BLaER1 treated with 17β-estradiol and CSF1 and Interleukin-3, amounts not matched to agents 10 nM and 100 nM (cell line): ENCODE measurements around the gene ASIC1.

Source experiments
- H3K27ac ChIP-seq, 11 experiments: shearing (Covaris generic); formaldehyde crosslinking; 2 replicates each; pipeline ENCODE4 v1.8.1; 2022
- H3K27me3 ChIP-seq, 11 experiments: shearing (Covaris generic); formaldehyde crosslinking; 2 replicates each; pipeline ENCODE4 v1.8.1; 2022
- H3K36me3 ChIP-seq, 11 experiments: shearing (Covaris generic); formaldehyde crosslinking; 2 replicates each; pipeline ENCODE4 v1.8.1; 2022
- H3K4me1 ChIP-seq, 10 experiments: shearing (Covaris generic); formaldehyde crosslinking; 2 replicates each; pipeline ENCODE4 v1.8.1; 2022
- H3K4me2 ChIP-seq, 11 experiments: shearing (Covaris generic); formaldehyde crosslinking; 2 replicates each; pipeline ENCODE4 v1.8.1; 2022
- H3K4me3 ChIP-seq, 10 experiments: shearing (Covaris generic); formaldehyde crosslinking; 2 replicates each; pipeline ENCODE4 v1.8.1; 2022
- H3K9ac ChIP-seq, 11 experiments: shearing (Covaris generic); formaldehyde crosslinking; 2 replicates each; pipeline ENCODE4 v1.8.1; 2022
- H3K9me3 ChIP-seq, 11 experiments: shearing (Covaris generic); formaldehyde crosslinking; replicated peaks in 1 of 11; 2 replicates each; pipeline ENCODE4 v1.8.1; 2022
- H4K20me1 ChIP-seq, 11 experiments: shearing (Covaris generic); formaldehyde crosslinking; 2 replicates each; pipeline ENCODE4 v1.8.1; 2022
- Cebpa-rat ChIP-seq, 11 experiments: shearing (Covaris generic); IDR thresholded peaks; 2 replicates each; pipeline ENCODE4 v1.8.1; 2022

ASIC1 gene

DNA sequence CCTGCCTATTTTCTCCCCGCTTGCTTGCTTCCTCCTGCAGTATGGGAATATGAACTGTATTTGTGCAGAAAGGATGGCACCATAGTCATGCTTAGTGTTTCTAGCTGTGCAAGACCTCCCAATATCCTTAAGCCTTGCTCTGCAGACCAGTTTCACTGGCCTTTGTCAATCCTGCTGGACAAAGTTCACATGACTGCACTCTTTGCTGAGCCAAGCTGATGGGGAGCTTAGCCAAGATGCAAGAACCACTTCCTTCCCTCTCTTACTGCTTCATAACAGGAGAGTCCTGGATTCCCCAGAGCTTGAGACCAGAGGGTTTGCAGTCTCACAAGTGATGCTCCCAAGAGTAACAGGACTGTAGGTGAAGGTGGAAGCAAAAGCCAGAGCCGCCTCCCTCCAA, 3.8 kb downstream of the ASIC1 start:
- Histone ChIP-seq H3K4me3 (no peak overlapping the region), H3K9me3 (no peaks in the 10 kb centered on the region)

GRCh38 chr12:50061946-50062686, 4.7 kb downstream of the ASIC1 start:
- peaks cover under 1 to 18% (median 14%) of the 10 kb centered on the region in 11 experiments; a peak in 19 of 22 replicates for H3K27me3 ChIP-seq

More for the DNA sequence above, 3.8 kb downstream of the ASIC1 start:
- peak overlapping the region in 5 of 11 experiments; percentile 5 to 60 (median 27); a peak in 6 of 22 replicates for H3K4me2 ChIP-seq
- H3K9ac ChIP-seq: no peak overlapping the region
- H3K27me3 ChIP-seq: peaks cover 10 to 27% (median 24%) of the 10 kb centered on the region in 11 experiments
- peaks cover 32 to 57% (median 50%) of the 10 kb centered on the region in 10 experiments for H3K4me1 ChIP-seq
- H3K36me3 ChIP-seq: no peaks in the 10 kb centered on the region
- H4K20me1 ChIP-seq: peaks cover 0 to 27% (median 8%) of the 10 kb centered on the region in 11 experiments; a peak in 9 of 22 replicates
- TF ChIP-seq Cebpa-rat (IDR thresholded peaks at IDR 0.05): no peak
- no peak overlapping the region for H3K27ac ChIP-seq

GRCh38 chr12:50062728-50063460, 5.5 kb downstream of the ASIC1 start:
- H3K4me2 ChIP-seq: peak overlapping the region in 9 of 11 experiments; percentile 19 to 47 (median 36); a peak in 13 of 22 replicates
- peaks cover 0 to 10% (median 9%) of the 10 kb centered on the region in 11 experiments; a peak in 17 of 22 replicates for H3K27me3 ChIP-seq

More at GRCh38 chr12:50061946-50062686, 4.7 kb downstream of the ASIC1 start:
- Histone ChIP-seq H3K4me1 (peaks cover 26 to 58% (median 48%) of the 10 kb centered on the region in 10 experiments), H3K27ac (no peak overlapping the region), H3K4me3 (no peak overlapping the region), H3K9me3 (no peaks in the 10 kb centered on the region), H3K36me3 (no peaks in the 10 kb centered on the region), H3K9ac (no peak overlapping the region), H4K20me1 (peaks cover 0 to 18% (median 0%) of the 10 kb centered on the region in 11 experiments; a peak in 3 of 22 replicates), H3K4me2 (peak overlapping the region in 10 of 11 experiments; percentile 19 to 59 (median 36); a peak in 17 of 22 replicates)
- TF ChIP-seq Cebpa-rat (IDR thresholded peaks at IDR 0.05): no peak

GRCh38 chr12:50065726-50066310, 8.4 kb downstream of the ASIC1 start:
- TF ChIP-seq Cebpa-rat (IDR thresholded peaks at IDR 0.05): no peak
- H4K20me1 ChIP-seq: no peaks in the 10 kb centered on the region; a peak in 1 of 22 replicates
- no peak overlapping the region for H3K27ac ChIP-seq

More at GRCh38 chr12:50062728-50063460, 5.5 kb downstream of the ASIC1 start:
- no peak for TF ChIP-seq Cebpa-rat (IDR thresholded peaks at IDR 0.05)
- Histone ChIP-seq H3K4me3 (no peak overlapping the region), H4K20me1 (peaks cover 0 to 17% (median 0%) of the 10 kb centered on the region in 11 experiments; a peak in 2 of 22 replicates), H3K9me3 (no peaks in the 10 kb centered on the region), H3K36me3 (no peaks in the 10 kb centered on the region), H3K9ac (no peak overlapping the region), H3K27ac (no peak overlapping the region), H3K4me1 (peaks cover 25 to 61% (median 48%) of the 10 kb centered on the region in 10 experiments)

DNA sequence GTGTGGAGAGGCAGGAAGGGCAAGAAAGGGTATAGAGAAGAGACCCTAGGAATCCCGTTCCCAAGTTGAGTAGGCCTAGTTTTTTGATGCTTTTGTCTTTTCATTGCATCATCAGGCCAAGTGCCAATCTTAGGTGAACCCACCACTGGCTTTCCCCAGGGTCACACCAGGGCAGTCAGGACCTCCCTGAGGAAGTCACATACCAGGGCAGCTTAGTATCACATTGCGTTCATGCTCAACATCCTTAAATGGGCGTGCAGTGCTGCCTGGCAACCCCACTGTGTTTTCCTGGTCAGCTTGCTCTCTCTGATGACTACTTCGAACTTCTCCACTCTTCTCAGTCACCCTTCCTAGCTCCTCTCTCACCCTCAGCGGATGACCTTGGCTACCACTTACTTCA, 9.0 kb downstream of the ASIC1 start:
- no peaks in the 10 kb centered on the region for H3K36me3 ChIP-seq
- H3K4me3 ChIP-seq: no peak overlapping the region
- peak in 1 of 11 experiments; percentile 13; a peak in 1 of 22 replicates for TF ChIP-seq Cebpa-rat (IDR thresholded peaks at IDR 0.05)
- H3K9me3 ChIP-seq: no peaks in the 10 kb centered on the region
- peak overlapping the region in 10 of 11 experiments; percentile 3 to 56 (median 25); a peak in 17 of 22 replicates for H3K4me2 ChIP-seq
- H3K9ac ChIP-seq: no peak overlapping the region
- H4K20me1 ChIP-seq: no peaks in the 10 kb centered on the region; a peak in 1 of 22 replicates
- H3K27me3 ChIP-seq: no peaks in the 10 kb centered on the region
- H3K27ac ChIP-seq: no peak overlapping the region
- peaks cover 15 to 46% (median 36%) of the 10 kb centered on the region in 10 experiments for H3K4me1 ChIP-seq

More at GRCh38 chr12:50065726-50066310, 8.4 kb downstream of the ASIC1 start:
- Histone ChIP-seq H3K27me3 (no peaks in the 10 kb centered on the region), H3K4me1 (peaks cover 15 to 50% (median 39%) of the 10 kb centered on the region in 10 experiments), H3K9me3 (no peaks in the 10 kb centered on the region), H3K4me2 (peak overlapping the region in 9 of 11 experiments; percentile 6 to 56 (median 29); a peak in 13 of 22 replicates), H3K9ac (no peak overlapping the region), H3K36me3 (no peaks in the 10 kb centered on the region), H3K4me3 (no peak overlapping the region)

GRCh38 chr12:50069069-50069468, 11.7 kb downstream of the ASIC1 start:
- TF ChIP-seq Cebpa-rat (IDR thresholded peaks at IDR 0.05): no peak
- Histone ChIP-seq H3K36me3 (no peaks in the 10 kb centered on the region), H3K9me3 (no peaks in the 10 kb centered on the region), H4K20me1 (no peaks in the 10 kb centered on the region; a peak in 2 of 22 replicates), H3K4me2 (no peak overlapping the region), H3K4me3 (no peak overlapping the region), H3K4me1 (peaks cover 0 to 34% (median 19%) of the 10 kb centered on the region in 10 experiments; a peak in 14 of 20 replicates), H3K27me3 (no peaks in the 10 kb centered on the region), H3K27ac (no peak overlapping the region), H3K9ac (no peak overlapping the region)

GRCh38 chr12:50069539-50069938, 12.1 kb downstream of the ASIC1 start:
- peaks cover 0 to 34% (median 19%) of the 10 kb centered on the region in 10 experiments; a peak in 14 of 20 replicates for H3K4me1 ChIP-seq
- H3K36me3 ChIP-seq: no peaks in the 10 kb centered on the region
- no peak overlapping the region for H3K27ac ChIP-seq
- no peak for TF ChIP-seq Cebpa-rat (IDR thresholded peaks at IDR 0.05)
- H3K9ac ChIP-seq: no peak overlapping the region
- no peak overlapping the region for H3K4me3 ChIP-seq
- no peaks in the 10 kb centered on the region for H3K27me3 ChIP-seq
- H3K4me2 ChIP-seq: no peak overlapping the region
- no peaks in the 10 kb centered on the region; a peak in 2 of 22 replicates for H4K20me1 ChIP-seq
- no peaks in the 10 kb centered on the region for H3K9me3 ChIP-seq

- Histone ChIP-seq H3K9ac (peak overlapping the region in 2 of 11 experiments; percentile 27 to 29; a peak in 2 of 22 replicates), H3K36me3 (no peaks in the 10 kb centered on the region), H3K27me3 (no peaks in the 10 kb centered on the region), H3K4me2 (peak overlapping the region in 10 of 11 experiments; percentile 3 to 58 (median 44); a peak in 13 of 22 replicates), H3K4me1 (peaks cover 0 to 34% (median 20%) of the 10 kb centered on the region in 10 experiments; a peak in 14 of 20 replicates), H3K9me3 (no peaks in the 10 kb centered on the region), H3K4me3 (no peak overlapping the region), H3K27ac (peak overlapping the region in 1 of 11 experiments; percentile 41; a peak in 1 of 22 replicates), H4K20me1 (no peaks in the 10 kb centered on the region; a peak in 2 of 22 replicates)
- no peak for TF ChIP-seq Cebpa-rat (IDR thresholded peaks at IDR 0.05)
These were observed 13.1 kb downstream of the ASIC1 start for GRCh38 chr12:50070314-50071060.
